Tibial nerve (tissue), 4 donors: ENCODE results near the gene VSTM2B.

Source experiments
- EP300 ChIP-seq, 2 donors: sonication (generic); formaldehyde crosslinking; IDR thresholded peaks; one replicate each; pipeline ENCODE4 v1.6.1; 2017; ENCODE audit warnings: antibody characterized with exemption in 2 of 2, mild to moderate bottlenecking in 1 of 2
- POLR2A ChIP-seq, 2 donors: fragments of 450-650 bp; IDR thresholded peaks; one replicate each; pipeline ENCODE4 v1.6.1; 2017; ENCODE audit warnings: antibody characterized with exemption in 2 of 2, mild to moderate bottlenecking in 2 of 2, moderate library complexity in 2 of 2
- TF ChIP-seq, protein P1 (sequence below), 5 experiments: fragments of 200-600 bp in 3 of 5; fragments of 450-650 bp in 2 of 5; sonication (generic) in 3 of 5; IDR thresholded peaks; one replicate each; pipeline ENCODE4 v1.5.1; 2016 to 2019; ENCODE audit warnings: antibody characterized with exemption in 5 of 5, mild to moderate bottlenecking in 3 of 5, moderate library complexity in 2 of 5

DNA sequence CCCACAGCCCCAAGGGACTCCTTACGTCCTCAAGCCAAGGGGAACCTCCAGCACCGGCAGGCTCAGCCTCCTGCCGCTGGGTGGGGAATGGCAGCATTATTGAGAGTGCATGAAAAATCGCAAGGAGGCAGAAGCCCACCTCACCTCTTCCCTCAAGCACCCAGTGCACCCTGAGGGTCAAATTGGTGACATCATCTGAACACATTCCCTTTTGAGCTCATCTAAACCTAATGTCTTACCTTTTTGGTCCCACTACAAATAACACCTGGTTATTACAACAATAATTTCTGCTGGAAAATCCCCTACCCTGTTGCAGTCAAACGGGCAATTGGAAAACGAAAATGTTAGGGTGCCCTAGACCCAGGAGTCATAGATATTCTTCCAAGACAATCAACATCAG, 68.1 kb downstream of the VSTM2B start:
- TF ChIP-seq, protein P1, sequence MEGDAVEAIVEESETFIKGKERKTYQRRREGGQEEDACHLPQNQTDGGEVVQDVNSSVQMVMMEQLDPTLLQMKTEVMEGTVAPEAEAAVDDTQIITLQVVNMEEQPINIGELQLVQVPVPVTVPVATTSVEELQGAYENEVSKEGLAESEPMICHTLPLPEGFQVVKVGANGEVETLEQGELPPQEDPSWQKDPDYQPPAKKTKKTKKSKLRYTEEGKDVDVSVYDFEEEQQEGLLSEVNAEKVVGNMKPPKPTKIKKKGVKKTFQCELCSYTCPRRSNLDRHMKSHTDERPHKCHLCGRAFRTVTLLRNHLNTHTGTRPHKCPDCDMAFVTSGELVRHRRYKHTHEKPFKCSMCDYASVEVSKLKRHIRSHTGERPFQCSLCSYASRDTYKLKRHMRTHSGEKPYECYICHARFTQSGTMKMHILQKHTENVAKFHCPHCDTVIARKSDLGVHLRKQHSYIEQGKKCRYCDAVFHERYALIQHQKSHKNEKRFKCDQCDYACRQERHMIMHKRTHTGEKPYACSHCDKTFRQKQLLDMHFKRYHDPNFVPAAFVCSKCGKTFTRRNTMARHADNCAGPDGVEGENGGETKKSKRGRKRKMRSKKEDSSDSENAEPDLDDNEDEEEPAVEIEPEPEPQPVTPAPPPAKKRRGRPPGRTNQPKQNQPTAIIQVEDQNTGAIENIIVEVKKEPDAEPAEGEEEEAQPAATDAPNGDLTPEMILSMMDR (IDR thresholded peaks at IDR 0.05) = no peak
- TF ChIP-seq EP300 (IDR thresholded peaks at IDR 0.05) (no peak), POLR2A (IDR thresholded peaks at IDR 0.05) (no peak)
